ENCODE data around the gene EXOC6B. TPM values are rescaled to one million over a fixed set of nuclear protein-coding genes. Genes with fewer than 3 reads are reported as not detected.

Gene EXOC6B
- total and polyA plus RNA-seq, 2 of the 8 experiments (the other 6 are each of a cell fraction or from before 2014, with no cell fraction given), result 13.5 to 33.0 TPM

DNA sequence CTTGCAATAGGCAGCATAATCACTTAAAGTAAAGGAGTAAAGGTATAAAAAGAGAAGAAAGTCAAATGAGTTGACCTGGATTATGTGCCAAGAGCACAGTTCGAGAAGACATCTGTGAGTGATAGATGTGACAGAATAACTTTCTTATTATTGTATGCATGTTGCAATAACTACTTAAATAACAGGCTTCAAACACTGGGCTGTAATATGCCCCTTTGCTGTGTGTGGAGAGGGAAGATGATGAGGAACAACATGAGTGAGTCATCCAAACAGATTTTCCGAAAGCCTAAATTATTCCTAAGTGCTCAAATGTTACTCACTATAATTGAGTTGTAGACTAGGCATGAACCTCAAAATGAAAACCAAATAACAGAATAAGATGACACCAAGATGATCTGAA lies 328.1 kb downstream of the EXOC6B start:
- CTCF ChIA-PET (ENCODE audit: partially characterized antibody), result interaction anchor here (0.6 kb wide), 1 partner anchor 82 kb away, joined by 4 read pairs; no protein-coding TSS in a partner anchor
- no peak overlapping the region for H3K56ac ChIP-seq (replicated peaks; ENCODE audit: insufficient read length, low read depth, low read length)
- H3K23me2 ChIP-seq (ENCODE audit: low read depth, low read length), result no peaks in the 10 kb centered on the region
- H4K91ac ChIP-seq (replicated peaks; ENCODE audit: insufficient read length, low read length), result no peak overlapping the region
- no peak overlapping the region for H2BK20ac ChIP-seq (ENCODE audit: low read length)
- no peak overlapping the region for H3K23ac ChIP-seq (ENCODE audit: insufficient read length)
- no peak overlapping the region for H2AK5ac ChIP-seq (ENCODE audit: low read depth, low read length)
- WGBS, 2 experiments (ENCODE audit: extremely low coverage in 1 of 2, insufficient coverage in 1 of 2, insufficient read length in 1 of 2, insufficient replicate concordance in 2 of 2, low coverage in 1 of 2, low lambda C conversion rate in 2 of 2, missing lambda C conversion rate in 1 of 2), result 90% methylated on average over 2 of the region's 2 CpGs; no CpG with 5 or more reads in 1 of the 2 experiments
- no peak overlapping the region for H3K4me2 ChIP-seq (ENCODE audit: insufficient read depth in 1 of 2, low read depth in 2 of 2, low read length in 2 of 2)
- H3K4me1 ChIP-seq (replicated peaks in 1 of 4; ENCODE audit: control insufficient read depth in 3 of 4, insufficient read depth in 4 of 4, low read length in 3 of 4), result no peaks in the 10 kb centered on the region
- H3K27ac ChIP-seq (ENCODE audit: low read depth, low read length), result no peak overlapping the region
- no peak overlapping the region for H2BK5ac ChIP-seq (ENCODE audit: low read depth, low read length)
- no peak overlapping the region for H2BK120ac ChIP-seq (replicated peaks; ENCODE audit: low read depth, low read length)
- H3K9ac ChIP-seq (replicated peaks in 1 of 4; ENCODE audit: extremely low read depth in 1 of 4, low read depth in 3 of 4, low read length in 3 of 4), result no peak overlapping the region
- no peaks in the 10 kb centered on the region; a peak in 1 of 4 replicates for H3K9me3 ChIP-seq (ENCODE audit: insufficient read depth in 2 of 2, low read depth in 1 of 2, low read length in 1 of 2)
- H4K8ac ChIP-seq (ENCODE audit: extremely low read depth, insufficient read depth, low read length), result no peak overlapping the region
- no peak overlapping the region for H3K14ac ChIP-seq (ENCODE audit: insufficient read length)
- H3K18ac ChIP-seq (ENCODE audit: extremely low read depth, low read length), result no peak overlapping the region
- no peak for TF ChIP-seq POLR2A (IDR thresholded peaks at IDR 0.05; ENCODE audit: control extremely low read depth in 1 of 2, low read depth in 2 of 2, low read length in 2 of 2)
- no peak for TF ChIP-seq PHF8 (conservative IDR thresholded peaks at IDR 0.05; ENCODE audit: low read depth, low read length)
- TF ChIP-seq KDM4A (IDR thresholded peaks at IDR 0.05; ENCODE audit: low read depth, low read length, severe bottlenecking), result no peak
- no peak for TF ChIP-seq E2F6 (IDR thresholded peaks at IDR 0.05)
- no peak for TF ChIP-seq CBX8 (IDR thresholded peaks at IDR 0.05; ENCODE audit: borderline replicate concordance, low read depth, low read length)
- no peak for TF ChIP-seq TBP (IDR thresholded peaks at IDR 0.05; ENCODE audit: low read depth, low read length)
- TF ChIP-seq USF2 (IDR thresholded peaks at IDR 0.05; ENCODE audit: low read length), result no peak
- FAIRE-seq, result no peak
- H3K79me1 ChIP-seq (ENCODE audit: low read depth, low read length), result no peaks in the 10 kb centered on the region
- H2BK15ac ChIP-seq (ENCODE audit: low read length), result no peak overlapping the region
- H3K79me2 ChIP-seq (ENCODE audit: control insufficient read depth in 1 of 2, insufficient read depth in 2 of 2, low read length in 2 of 2), result no peaks in the 10 kb centered on the region
- no peaks in the 10 kb centered on the region for H4K20me1 ChIP-seq (replicated peaks in 1 of 2; ENCODE audit: control insufficient read depth in 1 of 2, insufficient read depth in 2 of 2, low read length in 2 of 2)
- no peak overlapping the region for H4K5ac ChIP-seq (ENCODE audit: insufficient read length, low read depth, low read length)
- DNase-seq (ENCODE audit: low read depth in 1 of 2, low spot score in 2 of 2), result no peak
- H3K27me3 ChIP-seq (replicated peaks in 1 of 4; ENCODE audit: control insufficient read depth in 3 of 4, extremely low read depth in 1 of 4, insufficient read depth in 3 of 4, low read length in 3 of 4), result no peaks in the 10 kb centered on the region
- no peak overlapping the region for H2BK12ac ChIP-seq (ENCODE audit: low read depth, low read length)
- POLR2A ChIA-PET (ENCODE audit: partially characterized antibody), result no interaction called here
- H3K4ac ChIP-seq (replicated peaks; ENCODE audit: insufficient read length, low read depth, low read length), result no peak overlapping the region
- no peaks in the 10 kb centered on the region for H3K36me3 ChIP-seq (ENCODE audit: control insufficient read depth in 2 of 4, insufficient read depth in 4 of 4, low read length in 3 of 4)
- H2AFZ ChIP-seq (ENCODE audit: low read length), result no peak overlapping the region
- no peak overlapping the region for H3K4me3 ChIP-seq (ENCODE audit: extremely low read depth in 1 of 4, insufficient read depth in 2 of 4, low read depth in 3 of 4, low read length in 4 of 4)
